Natural killer cell (primary cell): ENCODE measurements around the gene PIGC. TPM values are rescaled to one million over a fixed set of nuclear protein-coding genes. Genes with fewer than 3 reads are reported as not detected.

ENCODE experiments used
- ATAC-seq, 3 donors: fragments of 150-1000 bp in 2 of 3; fragments of 200-7000 bp in 1 of 3; cut with Tn5 transposase; 1 replicate in 1 of 3; 2 replicates in 2 of 3; pipeline ENCODE4 v1.10.0; 2021; ENCODE audit warnings: mild to moderate bottlenecking in 2 of 3, moderate library complexity in 2 of 3
- DNase-seq, 2 donors: peaks; one replicate each; pipeline versions ENCODE4 v3.0.0 to v3.0.0-alpha.2; 2013 to 2021; ENCODE audit warnings: mixed read lengths in 1 of 2
- H3K27ac ChIP-seq: one replicate; pipeline ENCODE4 v1.5.1; 2013; ENCODE audit warnings: mild to moderate bottlenecking, low read length
- H3K27me3 ChIP-seq: one replicate; pipeline ENCODE4 v1.6.1; 2013; ENCODE audit warnings: low read length; ENCODE audit not compliant: control insufficient read depth, insufficient read depth
- H3K36me3 ChIP-seq: one replicate; pipeline ENCODE4 v1.6.1; 2013; ENCODE audit warnings: low read length; ENCODE audit not compliant: control insufficient read depth, insufficient read depth
- H3K4me1 ChIP-seq: one replicate; pipeline ENCODE4 v1.6.1; 2013; ENCODE audit warnings: low read length; ENCODE audit not compliant: control insufficient read depth, insufficient read depth
- H3K4me3 ChIP-seq: one replicate; pipeline ENCODE4 v1.5.1; 2013; ENCODE audit warnings: low read length
- H3K9me3 ChIP-seq: one replicate; pipeline ENCODE4 v1.6.1; 2013; ENCODE audit warnings: low read length; ENCODE audit not compliant: control insufficient read depth, insufficient read depth
- H3K27ac Mint-ChIP-seq, 2 donors: one replicate each; pipeline ENCODE4 v1.8.0; 2022; ENCODE audit warnings: mild to moderate bottlenecking in 2 of 2, mixed read lengths in 2 of 2, moderate library complexity in 1 of 2
- H3K27me3 Mint-ChIP-seq, 2 donors: one replicate each; pipeline ENCODE4 v1.8.0; 2022; ENCODE audit warnings: low read depth in 2 of 2, mixed read lengths in 2 of 2
- H3K36me3 Mint-ChIP-seq: one replicate; pipeline ENCODE4 v1.8.0; 2022; ENCODE audit warnings: mixed read lengths
- H3K4me1 Mint-ChIP-seq, 2 donors: one replicate each; pipeline ENCODE4 v1.8.0; 2022; ENCODE audit warnings: mixed read lengths in 2 of 2
- H3K4me3 Mint-ChIP-seq: one replicate; pipeline ENCODE4 v1.8.0; 2022; ENCODE audit warnings: mild to moderate bottlenecking, moderate library complexity, mixed read lengths
- H3K9me3 Mint-ChIP-seq, 2 donors: one replicate each; pipeline ENCODE4 v1.8.0; 2022; ENCODE audit warnings: mixed read lengths in 2 of 2
- CTCF ChIP-seq: fragments of 200-600 bp; IDR thresholded peaks from one replicate; pipeline ENCODE4 v1.8.0; 2022; ENCODE audit warnings: antibody characterized with exemption
- WGBS: methylation state at CpG from one replicate; pipeline ENCODE4 v1.1.7; 2013; ENCODE audit warnings: missing lambda C conversion rate; ENCODE audit not compliant: insufficient coverage; 5-methylcytosine and 5-hydroxymethylcytosine counted together
- intact Hi-C: fragments of 100-400 bp; cut with micrococcal nuclease; formaldehyde crosslinking; loops from one replicate; pipeline ENCODE4 v1.14.2; 2022
- total RNA-seq, 4 donors: library from RNA; stranded (reverse); fragments of 120-200 nt in 1 of 4; gene quantifications; one replicate each; pipeline versions ENCODE4 v1.2.3 to v1.2.4, GENCODE V29; 2013 to 2022

The PIGC gene
- total RNA-seq, 3 donors from 2014 or later (not counting 1 experiment from before 2014, with no cell fraction given), result 27.9 to 35.7 (median 30.4) TPM

GRCh38 chr1:172394141-172394751 is 49.6 kb downstream of the PIGC start:
- no peak for TF ChIP-seq CTCF
- peak; percentile 89 to 98 (median 97) for ATAC-seq
- WGBS, result 0% methylated on average over 4 of the region's 4 CpGs
- peak overlapping the region; percentile 45 for H3K4me3 Mint-ChIP-seq
- peaks cover 19% of the 10 kb centered on the region for H3K4me1 ChIP-seq
- no peaks in the 10 kb centered on the region for H3K27me3 ChIP-seq
- no peaks in the 10 kb centered on the region for H3K9me3 ChIP-seq
- intact Hi-C loops, result loop anchor here (1.0 to 2.0 kb wide), 3 partner anchors 13 to 213 kb away; no protein-coding TSS in a partner anchor
- H3K27me3 Mint-ChIP-seq, result no peaks in the 10 kb centered on the region
- H3K27ac ChIP-seq, result peak overlapping the region; percentile 80
- peak overlapping the region; percentile 77 to 90 for H3K27ac Mint-ChIP-seq
- H3K9me3 Mint-ChIP-seq, result no peaks in the 10 kb centered on the region
- no peaks in the 10 kb centered on the region for H3K36me3 Mint-ChIP-seq
- H3K4me1 Mint-ChIP-seq, result peaks cover 35 to 38% of the 10 kb centered on the region in 2 donors
- DNase-seq, result peak; percentile 35 to 85
- no peak overlapping the region for H3K4me3 ChIP-seq
- H3K36me3 ChIP-seq, result no peaks in the 10 kb centered on the region

GRCh38 chr1:172393354-172393753 is 50.5 kb downstream of the PIGC start:
- H3K27me3 ChIP-seq, result no peaks in the 10 kb centered on the region
- Mint-ChIP-seq H3K36me3 (no peaks in the 10 kb centered on the region), H3K9me3 (no peaks in the 10 kb centered on the region), H3K27me3 (no peaks in the 10 kb centered on the region), H3K4me3 (peak overlapping the region; percentile 25), H3K27ac (peak overlapping the region; percentile 77 to 90), H3K4me1 (peaks cover 26 to 33% of the 10 kb centered on the region in 2 donors)
- no peak for DNase-seq
- TF ChIP-seq CTCF, result no peak
- intact Hi-C loops, result no loop called here
- H3K27ac ChIP-seq, result peak overlapping the region; percentile 80
- ATAC-seq, result no peak
- H3K36me3 ChIP-seq, result no peaks in the 10 kb centered on the region
- peaks cover 17% of the 10 kb centered on the region for H3K4me1 ChIP-seq
- H3K9me3 ChIP-seq, result no peaks in the 10 kb centered on the region
- no peak overlapping the region for H3K4me3 ChIP-seq
- 80% methylated on average over 5 of the region's 5 CpGs for WGBS

GRCh38 chr1:172391976-172392375 is 51.9 kb downstream of the PIGC start:
- intact Hi-C loops, result no loop called here
- DNase-seq, result no peak
- no peak overlapping the region for H3K4me3 Mint-ChIP-seq
- H3K9me3 Mint-ChIP-seq, result no peaks in the 10 kb centered on the region
- ATAC-seq, result no peak
- no peak for TF ChIP-seq CTCF
- peaks cover 22 to 30% of the 10 kb centered on the region in 2 donors for H3K4me1 Mint-ChIP-seq
- H3K4me1 ChIP-seq, result peaks cover 17% of the 10 kb centered on the region
- no peak overlapping the region for H3K4me3 ChIP-seq
- H3K36me3 Mint-ChIP-seq, result no peaks in the 10 kb centered on the region
- H3K36me3 ChIP-seq, result no peaks in the 10 kb centered on the region
- H3K27ac ChIP-seq, result peak overlapping the region; percentile 76
- no peaks in the 10 kb centered on the region for H3K27me3 ChIP-seq
- H3K9me3 ChIP-seq, result no peaks in the 10 kb centered on the region
- WGBS, result no CpG with 5 or more reads among the region's 1 CpG
- H3K27me3 Mint-ChIP-seq, result no peaks in the 10 kb centered on the region
- H3K27ac Mint-ChIP-seq, result no peak overlapping the region

Other genes starting within 250 kb of the PIGC start
- not detected for gene C1orf105, start 23.4 kb downstream of the PIGC start, total RNA-seq
- gene SUCO, start 89.1 kb upstream of the PIGC start, total RNA-seq, result 10 to 100 TPM; 86.0 to 97.5 (median 96.0) TPM
- gene FASLG, start 215.0 kb upstream of the PIGC start, total RNA-seq, result 10 to 100 TPM; 22.1 to 44.5 (median 24.1) TPM